ENCODE data around the gene ZSCAN23. TPM values are rescaled to one million over a fixed set of nuclear protein-coding genes. Genes with fewer than 3 reads are reported as not detected.

The ZSCAN23 gene
- polyA plus RNA-seq (2013, experiment 1 of 2) = 0.64 TPM
- polyA plus RNA-seq (2013, experiment 2 of 2) = 1.0 TPM

- Histone ChIP-seq H3K27me3 (ENCODE audit: control insufficient read depth in 1 of 2, insufficient read depth in 1 of 2, low read length in 2 of 2) (no peaks in the 10 kb centered on the region), H4K91ac (ENCODE audit: low read length) (peak within 1 kb of the TSS; percentile 61), H3K4me3 (ENCODE audit: insufficient read depth in 1 of 2, low read depth in 1 of 2, low read length in 2 of 2) (peak within 1 kb of the TSS; percentile 96 to 98), H2BK120ac (ENCODE audit: low read depth, low read length) (no peak within 1 kb of the TSS), H3K4ac (ENCODE audit: low read depth in 1 of 2, low read length in 2 of 2) (peak within 1 kb of the TSS in 1 of 2 experiments; percentile 1), H3K79me1 (replicated peaks; ENCODE audit: low read length, poor library complexity, severe bottlenecking) (peaks cover 22% of the 10 kb centered on the region), H3K36me3 (ENCODE audit: control insufficient read depth in 1 of 2, insufficient read depth in 2 of 2, low read depth in 1 of 2, low read length in 2 of 2) (peaks cover 0 to 6% of the 10 kb centered on the region in 2 experiments), H2BK12ac (ENCODE audit: low read length in 2 of 2) (no peak within 1 kb of the TSS), H3K4me1 (ENCODE audit: control insufficient read depth, insufficient read depth, low read depth, low read length) (peaks cover 2% of the 10 kb centered on the region), H3K23ac (ENCODE audit: low read length in 2 of 2) (no peak within 1 kb of the TSS), H3K14ac (ENCODE audit: low read length in 2 of 2) (peak within 1 kb of the TSS; percentile 74 to 94), H2AK5ac (ENCODE audit: low read length, severe bottlenecking) (peak within 1 kb of the TSS; percentile 70), H3K18ac (ENCODE audit: low read depth in 1 of 2, low read length in 2 of 2) (peak within 1 kb of the TSS; percentile 79 to 98), H2BK5ac (ENCODE audit: low read depth, low read length, poor library complexity, severe bottlenecking) (no peak within 1 kb of the TSS), H3K9ac (ENCODE audit: low read length) (peak within 1 kb of the TSS; percentile 96), H2AFZ (ENCODE audit: low read depth, low read length) (peak within 1 kb of the TSS; percentile 91), H3K9me3 (ENCODE audit: control insufficient read depth, low read length) (no peaks in the 10 kb centered on the region), H3K4me2 (ENCODE audit: low read length, poor library complexity, severe bottlenecking) (peak within 1 kb of the TSS; percentile 77), H3K27ac (ENCODE audit: low read length, poor library complexity, severe bottlenecking) (peak within 1 kb of the TSS; percentile 45), H2BK15ac (ENCODE audit: low read depth, poor library complexity, severe bottlenecking) (no peak within 1 kb of the TSS), H4K8ac (ENCODE audit: low read length) (peak within 1 kb of the TSS; percentile 100)
- WGBS = 2% methylated on average over 32 of the region's 32 CpGs
- DNase-seq = peak; percentile 90
Observed at GRCh38 chr6:28443112-28443773, at the start of gene ZSCAN23. TSS of gene ZSCAN23 (minus strand) at chr6:28443491. CDS start at chr6:28436266, 7,225 bp downstream.

GRCh38 chr6:28491984-28492317 lies 48.7 kb upstream of the ZSCAN23 start:
- Histone ChIP-seq H4K91ac (ENCODE audit: low read length) (no peak overlapping the region), H3K9ac (ENCODE audit: low read length) (no peak overlapping the region)

DNA sequence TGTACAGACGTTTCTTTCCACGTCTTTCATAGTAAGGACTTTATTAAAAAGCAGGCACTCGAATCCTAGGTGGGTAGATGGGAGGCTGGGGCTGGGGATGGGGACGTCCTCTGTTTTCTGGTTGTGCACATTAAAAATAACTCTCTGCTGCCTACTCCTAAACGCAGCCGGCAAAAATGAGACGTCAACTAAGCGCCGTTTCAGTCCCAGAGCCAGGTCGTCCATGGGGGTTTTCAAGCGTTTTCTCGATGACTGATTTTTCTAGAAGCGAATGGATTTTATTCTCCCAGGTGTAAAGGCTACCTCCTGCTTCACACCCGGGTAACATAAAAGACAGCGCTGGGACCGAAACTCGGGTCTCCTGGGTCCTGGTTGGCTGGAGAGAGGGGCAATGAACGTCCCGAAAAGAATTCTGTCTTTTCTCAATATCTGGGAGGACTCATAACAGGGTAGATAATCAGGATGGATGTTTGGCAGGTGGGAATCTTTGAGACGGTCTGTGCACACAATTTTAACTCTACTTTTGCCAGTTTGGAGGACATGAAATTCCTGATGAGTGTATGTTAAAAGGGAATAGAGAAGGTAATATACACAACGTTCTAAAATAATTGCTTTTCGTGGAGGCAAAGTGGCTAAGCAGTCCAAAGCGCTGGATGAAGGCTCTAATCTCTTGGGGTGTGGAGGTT lies 47.1 kb upstream of the ZSCAN23 start:
- Histone ChIP-seq H4K91ac (ENCODE audit: low read length) (no peak overlapping the region), H3K4ac (ENCODE audit: low read depth in 1 of 2, low read length in 2 of 2) (no peak overlapping the region), H2BK120ac (ENCODE audit: low read depth, low read length) (no peak overlapping the region), H3K27ac (ENCODE audit: low read length, poor library complexity, severe bottlenecking) (peak overlapping the region; percentile 59), H3K4me1 (ENCODE audit: control insufficient read depth, insufficient read depth, low read depth, low read length) (no peaks in the 10 kb centered on the region), H3K18ac (ENCODE audit: low read depth in 1 of 2, low read length in 2 of 2) (no peak overlapping the region), H3K79me1 (replicated peaks; ENCODE audit: low read length, poor library complexity, severe bottlenecking) (no peaks in the 10 kb centered on the region), H3K9me3 (ENCODE audit: control insufficient read depth, low read length) (no peaks in the 10 kb centered on the region), H3K27me3 (ENCODE audit: control insufficient read depth in 1 of 2, insufficient read depth in 1 of 2, low read length in 2 of 2) (peaks cover 0 to 5% of the 10 kb centered on the region in 2 experiments), H3K14ac (ENCODE audit: low read length in 2 of 2) (no peak overlapping the region), H3K23ac (ENCODE audit: low read length in 2 of 2) (no peak overlapping the region), H2BK15ac (ENCODE audit: low read depth, poor library complexity, severe bottlenecking) (no peak overlapping the region), H3K4me2 (ENCODE audit: low read length, poor library complexity, severe bottlenecking) (peak overlapping the region; percentile 66), H3K36me3 (ENCODE audit: control insufficient read depth in 1 of 2, insufficient read depth in 2 of 2, low read depth in 1 of 2, low read length in 2 of 2) (no peaks in the 10 kb centered on the region), H2BK12ac (ENCODE audit: low read length in 2 of 2) (no peak overlapping the region), H4K8ac (ENCODE audit: low read length) (no peak overlapping the region), H2AK5ac (ENCODE audit: low read length, severe bottlenecking) (no peak overlapping the region), H2BK5ac (ENCODE audit: low read depth, low read length, poor library complexity, severe bottlenecking) (no peak overlapping the region), H3K4me3 (ENCODE audit: insufficient read depth in 1 of 2, low read depth in 1 of 2, low read length in 2 of 2) (peak overlapping the region; percentile 68 to 83), H2AFZ (ENCODE audit: low read depth, low read length) (peak overlapping the region; percentile 72), H3K9ac (ENCODE audit: low read length) (peak overlapping the region; percentile 90)
- WGBS = 18% methylated on average over 20 of the region's 23 CpGs
- no peak for DNase-seq

More at GRCh38 chr6:28491984-28492317, 48.7 kb upstream of the ZSCAN23 start:
- H3K79me1 ChIP-seq (replicated peaks; ENCODE audit: low read length, poor library complexity, severe bottlenecking) = no peaks in the 10 kb centered on the region
- no peak overlapping the region for H2BK15ac ChIP-seq (ENCODE audit: low read depth, poor library complexity, severe bottlenecking)
- no peak overlapping the region for H3K4me2 ChIP-seq (ENCODE audit: low read length, poor library complexity, severe bottlenecking)
- H3K36me3 ChIP-seq (ENCODE audit: control insufficient read depth in 1 of 2, insufficient read depth in 2 of 2, low read depth in 1 of 2, low read length in 2 of 2) = no peaks in the 10 kb centered on the region
- no peak overlapping the region for H3K18ac ChIP-seq (ENCODE audit: low read depth in 1 of 2, low read length in 2 of 2)
- no peak overlapping the region for H2AFZ ChIP-seq (ENCODE audit: low read depth, low read length)
- H3K27ac ChIP-seq (ENCODE audit: low read length, poor library complexity, severe bottlenecking) = no peak overlapping the region
- no peak overlapping the region for H2BK12ac ChIP-seq (ENCODE audit: low read length in 2 of 2)
- H4K8ac ChIP-seq (ENCODE audit: low read length) = no peak overlapping the region
- H3K27me3 ChIP-seq (ENCODE audit: control insufficient read depth in 1 of 2, insufficient read depth in 1 of 2, low read length in 2 of 2) = peaks cover 0 to 1% of the 10 kb centered on the region in 2 experiments
- no peak for DNase-seq
- no peak overlapping the region for H2BK5ac ChIP-seq (ENCODE audit: low read depth, low read length, poor library complexity, severe bottlenecking)
- no peak overlapping the region for H3K14ac ChIP-seq (ENCODE audit: low read length in 2 of 2)
- no peak overlapping the region for H3K4me3 ChIP-seq (ENCODE audit: insufficient read depth in 1 of 2, low read depth in 1 of 2, low read length in 2 of 2)
- H3K9me3 ChIP-seq (ENCODE audit: control insufficient read depth, low read length) = no peaks in the 10 kb centered on the region
- 75% methylated on average over 3 of the region's 3 CpGs for WGBS
- H2BK120ac ChIP-seq (ENCODE audit: low read depth, low read length) = no peak overlapping the region
- no peak overlapping the region for H3K23ac ChIP-seq (ENCODE audit: low read length in 2 of 2)
- no peak overlapping the region for H3K4ac ChIP-seq (ENCODE audit: low read depth in 1 of 2, low read length in 2 of 2)
- no peak overlapping the region for H2AK5ac ChIP-seq (ENCODE audit: low read length, severe bottlenecking)
- no peaks in the 10 kb centered on the region for H3K4me1 ChIP-seq (ENCODE audit: control insufficient read depth, insufficient read depth, low read depth, low read length)

All from mesenchymal stem cell (in vitro differentiated cells and primary cell).